Ishikawa (cell line): ENCODE data around the gene FHL3.

Source experiments
- CEBPB ChIP-seq: IDR thresholded peaks from 2 replicates; pipeline ENCODE4 v1.6.1; 2012
- CREB1 ChIP-seq: IDR thresholded peaks from 2 replicates; pipeline ENCODE4 v1.6.1; 2012; ENCODE audit warnings: low read depth
- EGR1 ChIP-seq: IDR thresholded peaks from 2 replicates; pipeline ENCODE4 v1.6.1; 2012
- EP300 ChIP-seq: IDR thresholded peaks from 2 replicates; pipeline ENCODE4 v1.6.1; 2012; ENCODE audit warnings: borderline replicate concordance
- FOXM1 ChIP-seq: IDR thresholded peaks from 2 replicates; pipeline ENCODE4 v1.6.1; 2012; ENCODE audit warnings: low read depth, borderline replicate concordance
- MAX ChIP-seq: IDR thresholded peaks from 2 replicates; pipeline ENCODE4 v1.6.1; 2012
- NFIC ChIP-seq: IDR thresholded peaks from 2 replicates; pipeline ENCODE4 v1.6.1; 2012
- RAD21 ChIP-seq: IDR thresholded peaks from 2 replicates; pipeline ENCODE4 v1.6.1; 2012; ENCODE audit warnings: low read depth
- TAF1 ChIP-seq: IDR thresholded peaks from 2 replicates; pipeline ENCODE4 v1.6.1; 2012; ENCODE audit warnings: low read depth, mild to moderate bottlenecking
- TCF12 ChIP-seq: IDR thresholded peaks from 2 replicates; pipeline ENCODE4 v1.6.1; 2012; ENCODE audit warnings: low read depth
- TEAD4 ChIP-seq: IDR thresholded peaks from 2 replicates; pipeline ENCODE4 v1.6.1; 2012
- YY1 ChIP-seq: IDR thresholded peaks from 2 replicates; pipeline ENCODE4 v1.6.1; 2012; ENCODE audit warnings: low read depth
- ZBTB7A ChIP-seq: IDR thresholded peaks from 2 replicates; pipeline ENCODE4 v1.6.1; 2012; ENCODE audit warnings: low read depth
- TF ChIP-seq, protein P1 (sequence below): IDR thresholded peaks from 2 replicates; pipeline ENCODE4 v1.6.1; 2012; ENCODE audit warnings: low read depth, mild to moderate bottlenecking
- TF ChIP-seq, protein P2 (sequence below): IDR thresholded peaks from 2 replicates; pipeline ENCODE4 v1.6.1; 2012

The FHL3 gene

DNA sequence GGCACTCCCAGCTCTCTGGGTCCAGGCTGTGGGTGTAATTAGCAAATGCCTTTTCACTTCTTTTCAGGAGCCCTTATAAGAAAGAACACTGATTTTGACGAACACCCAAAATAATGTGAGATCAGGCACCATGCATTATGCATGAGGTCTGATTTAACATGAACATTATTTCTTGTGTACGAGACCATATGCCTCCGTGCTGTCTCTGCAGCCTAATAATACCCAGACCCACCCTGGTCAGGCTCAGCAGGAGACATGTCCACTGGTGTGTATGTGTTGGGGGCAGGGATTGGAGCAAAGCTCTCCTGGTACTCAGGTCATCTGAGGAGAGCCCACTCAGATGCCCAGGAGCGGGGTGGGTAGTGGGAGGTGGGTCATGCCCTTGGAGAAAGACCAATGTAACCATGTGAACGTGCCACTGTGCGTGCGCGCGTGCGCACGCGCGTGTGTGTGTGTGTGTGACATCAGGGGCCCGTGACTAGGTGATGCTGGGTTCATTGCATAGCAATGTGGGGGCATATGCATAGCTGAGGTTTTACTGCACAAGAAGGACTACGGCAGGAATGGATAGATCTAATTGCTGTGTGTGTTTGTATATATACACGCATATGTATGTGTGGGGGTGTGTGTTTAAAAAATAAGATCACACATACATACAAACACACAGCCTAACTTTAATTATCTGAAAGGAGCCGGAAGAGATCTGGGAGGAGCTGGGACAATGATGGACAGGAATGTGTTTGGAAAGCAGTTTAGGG, 34.2 kb upstream of the FHL3 start:
- TF ChIP-seq TCF12: no peak

DNA sequence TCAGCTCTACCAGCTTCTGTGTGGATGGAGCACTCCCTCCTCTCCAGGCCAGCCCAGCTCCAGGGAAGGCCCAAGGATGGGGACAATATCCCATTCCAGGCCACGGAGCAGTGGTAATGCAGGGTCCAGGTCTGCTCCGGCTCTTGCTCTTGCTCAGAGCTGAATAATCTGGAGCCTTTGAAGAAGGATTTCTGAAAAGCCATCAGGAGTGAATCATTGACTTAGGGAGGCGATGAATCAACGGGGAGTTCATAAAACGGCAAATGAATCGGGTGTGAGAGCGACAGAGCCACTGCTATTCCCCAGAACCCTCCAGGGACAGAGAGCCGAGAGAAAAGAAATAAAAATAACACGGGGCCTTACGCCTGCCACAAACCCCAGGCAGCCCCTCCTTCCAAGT, 33.5 kb upstream of the FHL3 start:
- TF ChIP-seq YY1 (no peak), EP300 (no peak), EGR1 (no peak), TEAD4 (no peak), FOXM1 (no peak), MAX (no peak), CEBPB (no peak), RAD21 (no peak), TCF12 (no peak), TAF1 (no peak), NFIC (no peak), CREB1 (no peak), ZBTB7A (no peak)
- TF ChIP-seq, protein P1, sequence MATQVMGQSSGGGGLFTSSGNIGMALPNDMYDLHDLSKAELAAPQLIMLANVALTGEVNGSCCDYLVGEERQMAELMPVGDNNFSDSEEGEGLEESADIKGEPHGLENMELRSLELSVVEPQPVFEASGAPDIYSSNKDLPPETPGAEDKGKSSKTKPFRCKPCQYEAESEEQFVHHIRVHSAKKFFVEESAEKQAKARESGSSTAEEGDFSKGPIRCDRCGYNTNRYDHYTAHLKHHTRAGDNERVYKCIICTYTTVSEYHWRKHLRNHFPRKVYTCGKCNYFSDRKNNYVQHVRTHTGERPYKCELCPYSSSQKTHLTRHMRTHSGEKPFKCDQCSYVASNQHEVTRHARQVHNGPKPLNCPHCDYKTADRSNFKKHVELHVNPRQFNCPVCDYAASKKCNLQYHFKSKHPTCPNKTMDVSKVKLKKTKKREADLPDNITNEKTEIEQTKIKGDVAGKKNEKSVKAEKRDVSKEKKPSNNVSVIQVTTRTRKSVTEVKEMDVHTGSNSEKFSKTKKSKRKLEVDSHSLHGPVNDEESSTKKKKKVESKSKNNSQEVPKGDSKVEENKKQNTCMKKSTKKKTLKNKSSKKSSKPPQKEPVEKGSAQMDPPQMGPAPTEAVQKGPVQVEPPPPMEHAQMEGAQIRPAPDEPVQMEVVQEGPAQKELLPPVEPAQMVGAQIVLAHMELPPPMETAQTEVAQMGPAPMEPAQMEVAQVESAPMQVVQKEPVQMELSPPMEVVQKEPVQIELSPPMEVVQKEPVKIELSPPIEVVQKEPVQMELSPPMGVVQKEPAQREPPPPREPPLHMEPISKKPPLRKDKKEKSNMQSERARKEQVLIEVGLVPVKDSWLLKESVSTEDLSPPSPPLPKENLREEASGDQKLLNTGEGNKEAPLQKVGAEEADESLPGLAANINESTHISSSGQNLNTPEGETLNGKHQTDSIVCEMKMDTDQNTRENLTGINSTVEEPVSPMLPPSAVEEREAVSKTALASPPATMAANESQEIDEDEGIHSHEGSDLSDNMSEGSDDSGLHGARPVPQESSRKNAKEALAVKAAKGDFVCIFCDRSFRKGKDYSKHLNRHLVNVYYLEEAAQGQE: no peak
- TF ChIP-seq, protein P2, sequence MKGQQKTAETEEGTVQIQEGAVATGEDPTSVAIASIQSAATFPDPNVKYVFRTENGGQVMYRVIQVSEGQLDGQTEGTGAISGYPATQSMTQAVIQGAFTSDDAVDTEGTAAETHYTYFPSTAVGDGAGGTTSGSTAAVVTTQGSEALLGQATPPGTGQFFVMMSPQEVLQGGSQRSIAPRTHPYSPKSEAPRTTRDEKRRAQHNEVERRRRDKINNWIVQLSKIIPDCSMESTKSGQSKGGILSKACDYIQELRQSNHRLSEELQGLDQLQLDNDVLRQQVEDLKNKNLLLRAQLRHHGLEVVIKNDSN: no peak

- TF ChIP-seq RAD21: peak; percentile 40; the same call in 1 of the 2 replicates
- no peak for TF ChIP-seq ZBTB7A
Measured at GRCh38 chr1:38037221-38037939, 32.1 kb upstream of the FHL3 start.

DNA sequence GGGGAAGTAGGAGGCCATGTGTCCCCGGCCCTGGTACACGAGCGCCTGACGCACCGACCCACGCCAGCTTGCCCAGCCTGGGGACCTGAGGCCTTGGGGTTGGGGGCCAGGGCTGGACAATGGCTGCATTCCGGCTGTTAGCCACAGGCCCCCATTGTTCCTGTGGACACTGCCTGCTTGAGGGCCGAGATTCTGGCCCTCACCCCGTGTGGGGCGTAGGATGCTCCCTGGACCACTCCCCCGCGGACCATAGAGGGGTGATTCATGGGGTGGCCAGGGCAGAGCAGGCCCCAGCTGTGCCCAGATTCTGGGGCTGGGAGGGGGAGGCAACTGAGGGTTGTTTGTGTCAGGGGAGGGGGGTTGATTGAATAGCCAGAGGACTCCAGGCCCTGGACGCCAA, 29.6 kb upstream of the FHL3 start:
- no peak for TF ChIP-seq YY1
- TF ChIP-seq TCF12: no peak
- no peak for TF ChIP-seq EGR1
- TF ChIP-seq, protein P2: no peak

- no peak for TF ChIP-seq EP300
Measured at GRCh38 chr1:38031513-38031866, 26.2 kb upstream of the FHL3 start.

DNA sequence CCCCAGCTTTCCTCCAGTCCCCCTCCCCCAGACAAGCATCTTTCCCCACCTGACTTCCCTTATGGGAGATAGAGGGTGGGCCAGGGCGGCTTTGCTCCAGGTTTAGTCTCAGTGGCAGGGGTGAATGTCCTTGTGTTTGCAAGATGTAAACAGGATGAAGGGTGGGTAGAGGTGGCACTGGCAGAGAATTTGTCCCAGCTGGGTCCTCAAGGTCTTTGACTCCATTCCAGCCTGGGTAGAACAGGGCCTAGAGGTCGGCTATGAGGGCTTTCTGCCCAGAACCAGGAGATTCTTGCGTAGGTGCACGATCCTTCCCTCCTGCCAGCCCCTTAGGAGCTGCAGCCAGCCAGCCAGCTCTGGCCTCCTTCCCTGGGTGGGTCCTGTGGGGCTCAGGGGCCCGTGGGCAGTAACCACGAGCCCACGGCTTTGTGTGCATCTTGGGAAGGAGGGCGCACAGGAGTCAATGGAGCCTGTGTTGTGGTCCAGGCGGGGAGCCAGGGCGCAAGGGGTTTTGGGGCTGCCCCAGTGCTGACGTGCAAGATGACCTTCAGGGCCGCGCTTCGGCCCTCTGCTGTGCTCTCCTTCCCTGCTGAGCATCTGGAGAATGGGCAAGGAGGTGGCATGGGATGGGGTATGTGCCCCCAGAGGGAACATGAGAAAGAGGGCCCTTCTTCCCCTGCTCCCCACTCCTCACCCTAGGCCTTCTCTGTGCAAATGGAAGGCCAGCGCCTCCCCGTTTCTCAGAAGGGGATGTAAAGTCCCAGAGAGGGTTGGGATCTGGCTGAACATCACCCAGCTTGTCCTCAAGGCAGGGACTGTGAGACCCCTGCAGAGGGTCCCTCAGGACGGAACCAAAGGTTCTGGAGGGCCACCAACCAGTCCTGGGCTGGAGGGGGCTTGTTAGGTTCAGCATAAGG, 25.5 kb upstream of the FHL3 start:
- TF ChIP-seq, protein P2: no peak
- TF ChIP-seq CREB1 (no peak), ZBTB7A (no peak), TEAD4 (no peak), EP300 (no peak), NFIC (no peak), MAX (no peak), FOXM1 (no peak), TCF12 (no peak), RAD21 (no peak), CEBPB (no peak), YY1 (no peak)
- TF ChIP-seq, protein P1: no peak
